Memory B cell (primary cell): Measurements from ENCODE around the gene NTNG2.
"Not testable (repeated sequence)": the region's sequence is repeated elsewhere in the genome, so short reads cannot be mapped to it uniquely, and the experiment has no call there.

Experiments
- ATAC-seq: fragments of 150-1000 bp; cut with Tn5 transposase; 2 replicates; pipeline ENCODE4 v1.10.0; 2021; ENCODE audit warnings: low read depth, mild to moderate bottlenecking, moderate library complexity
- DNase-seq, 2 donors: peaks; one replicate each; pipeline ENCODE4 v3.0.0; 2022; ENCODE audit warnings: low spot score in 2 of 2
- H3K27ac Mint-ChIP-seq: one replicate; pipeline ENCODE4 v1.8.0; 2022; ENCODE audit warnings: mild to moderate bottlenecking, moderate library complexity, mixed read lengths
- H3K27me3 Mint-ChIP-seq: one replicate; pipeline ENCODE4 v1.8.0; 2022; ENCODE audit warnings: mixed read lengths
- H3K36me3 Mint-ChIP-seq: one replicate; pipeline ENCODE4 v1.8.0; 2022; ENCODE audit warnings: mild to moderate bottlenecking, mixed read lengths
- H3K4me1 Mint-ChIP-seq: one replicate; pipeline ENCODE4 v1.8.0; 2022; ENCODE audit warnings: mixed read lengths
- H3K4me3 Mint-ChIP-seq: one replicate; pipeline ENCODE4 v1.8.0; 2022; ENCODE audit warnings: mild to moderate bottlenecking, moderate library complexity, mixed read lengths
- H3K9me3 Mint-ChIP-seq: one replicate; pipeline ENCODE4 v1.8.0; 2022; ENCODE audit warnings: mixed read lengths

The NTNG2 gene

GRCh38 chr9:132269704-132270516 is 108.1 kb downstream of the NTNG2 start:
- not testable (repeated sequence) for ATAC-seq, H3K4me1 Mint-ChIP-seq, DNase-seq, H3K27me3 Mint-ChIP-seq, H3K27ac Mint-ChIP-seq, H3K4me3 Mint-ChIP-seq, H3K9me3 Mint-ChIP-seq
- peaks cover 20% of the 10 kb centered on the region for H3K36me3 Mint-ChIP-seq

GRCh38 chr9:132274861-132275260 is 113.0 kb downstream of the NTNG2 start:
- H3K27me3 Mint-ChIP-seq, result no peaks in the 10 kb centered on the region
- DNase-seq (no peak), ATAC-seq (no peak)
- H3K9me3 Mint-ChIP-seq, result no peaks in the 10 kb centered on the region
- no peaks in the 10 kb centered on the region for H3K4me1 Mint-ChIP-seq
- H3K27ac Mint-ChIP-seq, result no peak overlapping the region
- no peak overlapping the region for H3K4me3 Mint-ChIP-seq
- peaks cover 31% of the 10 kb centered on the region for H3K36me3 Mint-ChIP-seq

- H3K27ac Mint-ChIP-seq, result peak overlapping the region; percentile 47
- ATAC-seq (no peak), DNase-seq (no peak)
- H3K9me3 Mint-ChIP-seq, result no peaks in the 10 kb centered on the region
- no peaks in the 10 kb centered on the region for H3K27me3 Mint-ChIP-seq
- peaks cover 33% of the 10 kb centered on the region for H3K36me3 Mint-ChIP-seq
- H3K4me1 Mint-ChIP-seq, result no peaks in the 10 kb centered on the region
- no peak overlapping the region for H3K4me3 Mint-ChIP-seq
These were observed 121.3 kb downstream of the NTNG2 start for GRCh38 chr9:132283165-132283564.

GRCh38 chr9:132283863-132284262 is 122.0 kb downstream of the NTNG2 start:
- DNase-seq (no peak), ATAC-seq (no peak)
- Mint-ChIP-seq H3K27me3 (no peaks in the 10 kb centered on the region), H3K9me3 (no peaks in the 10 kb centered on the region), H3K4me3 (no peak overlapping the region), H3K36me3 (peaks cover 32% of the 10 kb centered on the region), H3K27ac (peak overlapping the region; percentile 47), H3K4me1 (no peaks in the 10 kb centered on the region)

- no peak overlapping the region for H3K27ac Mint-ChIP-seq
- DNase-seq (no peak), ATAC-seq (no peak)
- no peaks in the 10 kb centered on the region for H3K9me3 Mint-ChIP-seq
- no peaks in the 10 kb centered on the region for H3K4me1 Mint-ChIP-seq
- H3K36me3 Mint-ChIP-seq, result peaks cover 24% of the 10 kb centered on the region
- no peak overlapping the region for H3K4me3 Mint-ChIP-seq
- no peaks in the 10 kb centered on the region for H3K27me3 Mint-ChIP-seq
These were observed 125.5 kb downstream of the NTNG2 start for GRCh38 chr9:132287256-132287760.

- no peak for ATAC-seq
- DNase-seq, result no peak
- peaks cover 19% of the 10 kb centered on the region for H3K36me3 Mint-ChIP-seq
These were observed 126.5 kb downstream of the NTNG2 start for GRCh38 chr9:132288361-132288760.

GRCh38 chr9:132288966-132289365 is 127.1 kb downstream of the NTNG2 start:
- DNase-seq (no peak), ATAC-seq (no peak)
- Mint-ChIP-seq H3K27ac (no peak overlapping the region), H3K36me3 (peaks cover 16% of the 10 kb centered on the region), H3K4me1 (no peaks in the 10 kb centered on the region), H3K4me3 (no peak overlapping the region), H3K27me3 (no peaks in the 10 kb centered on the region), H3K9me3 (no peaks in the 10 kb centered on the region)

More at GRCh38 chr9:132288361-132288760, 126.5 kb downstream of the NTNG2 start:
- H3K4me3 Mint-ChIP-seq, result no peak overlapping the region
- no peaks in the 10 kb centered on the region for H3K27me3 Mint-ChIP-seq
- no peaks in the 10 kb centered on the region for H3K9me3 Mint-ChIP-seq
- H3K4me1 Mint-ChIP-seq, result no peaks in the 10 kb centered on the region
- no peak overlapping the region for H3K27ac Mint-ChIP-seq

GRCh38 chr9:132293145-132293721 is 131.4 kb downstream of the NTNG2 start:
- no peak overlapping the region for H3K4me3 Mint-ChIP-seq
- ATAC-seq (no peak), DNase-seq (no peak)
- H3K4me1 Mint-ChIP-seq, result peaks cover 2% of the 10 kb centered on the region
- peaks cover 17% of the 10 kb centered on the region for H3K36me3 Mint-ChIP-seq
- no peaks in the 10 kb centered on the region for H3K27me3 Mint-ChIP-seq
- no peaks in the 10 kb centered on the region for H3K9me3 Mint-ChIP-seq
- no peak overlapping the region for H3K27ac Mint-ChIP-seq
